ENCODE results near the gene MMP8.
A peak's percentile ranks its signal among the peaks of the same experiment; 100 is the strongest.

The MMP8 gene

DNA sequence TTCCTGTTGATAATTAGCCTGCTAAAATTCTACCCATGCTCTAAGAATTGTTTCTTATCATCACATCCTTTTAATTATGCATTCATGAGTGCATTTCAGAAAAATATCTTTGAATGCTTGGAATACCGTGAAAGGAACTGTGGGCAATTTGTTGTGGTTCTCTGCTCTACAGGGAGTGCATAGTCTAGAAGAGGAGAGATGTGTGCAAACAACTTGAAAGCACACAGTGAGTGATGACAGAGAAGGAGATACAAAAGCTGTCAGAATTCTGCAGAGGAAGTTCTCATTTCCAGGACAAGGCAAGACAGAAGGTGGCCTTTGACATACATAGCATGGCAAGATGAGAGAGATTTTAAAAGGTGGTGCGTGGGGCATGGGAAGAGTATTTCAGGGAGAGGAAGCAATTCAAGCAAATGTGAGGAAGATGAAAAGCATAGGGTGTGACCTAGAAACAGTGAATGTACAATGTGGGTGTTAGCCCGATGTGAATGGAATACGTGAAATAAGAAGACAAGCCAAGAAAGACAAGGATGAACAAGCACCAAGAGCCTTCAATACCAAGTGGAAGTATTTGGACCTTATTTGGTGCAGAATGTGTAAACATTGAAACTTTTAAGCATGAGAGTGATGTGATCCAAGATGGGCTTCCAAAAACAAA lies 5.0 kb downstream of the MMP8 start:
- no peak for DNase-seq (ENCODE audit: low spot score)

DNA sequence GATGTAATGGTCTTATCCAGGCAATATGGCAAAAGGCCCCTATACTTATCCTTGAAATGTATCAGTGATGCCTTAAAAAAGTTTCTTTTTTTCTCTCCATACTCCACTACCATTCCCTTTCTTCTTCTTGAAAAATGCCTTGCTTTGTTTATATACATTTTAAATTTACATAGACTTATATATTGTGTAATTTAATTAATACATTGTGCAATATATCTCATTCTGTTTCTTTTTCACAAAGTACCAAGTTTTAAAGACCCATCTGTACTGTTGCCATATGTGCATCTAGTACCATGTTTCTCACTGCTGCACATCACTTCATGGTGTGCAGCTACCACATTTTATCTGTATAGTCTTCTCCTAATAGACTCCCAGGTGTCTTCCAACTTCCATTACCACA lies 7.5 kb downstream of the MMP8 start:
- DNase-seq (ENCODE audit: low spot score), result no peak

DNA sequence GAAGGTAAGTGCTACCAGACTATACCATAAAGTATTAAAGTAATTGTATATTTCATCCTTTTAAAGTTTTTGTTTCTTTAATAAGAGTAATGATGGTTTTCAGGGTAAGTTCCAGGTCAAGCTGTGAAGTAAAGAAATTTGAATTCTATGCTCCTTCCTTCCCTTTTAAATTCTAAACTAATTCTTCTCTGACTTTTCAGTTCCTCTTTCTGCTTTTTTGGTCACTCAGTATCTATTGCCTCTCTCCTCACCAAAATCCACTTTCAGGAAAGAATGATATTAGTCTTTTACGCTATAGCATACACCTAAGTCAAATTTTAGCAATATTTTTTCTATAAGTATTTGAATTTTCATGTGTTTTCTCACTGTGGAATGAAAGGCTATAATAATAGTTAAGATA lies 8.2 kb downstream of the MMP8 start:
- DNase-seq (ENCODE audit: low spot score), result no peak

DNA sequence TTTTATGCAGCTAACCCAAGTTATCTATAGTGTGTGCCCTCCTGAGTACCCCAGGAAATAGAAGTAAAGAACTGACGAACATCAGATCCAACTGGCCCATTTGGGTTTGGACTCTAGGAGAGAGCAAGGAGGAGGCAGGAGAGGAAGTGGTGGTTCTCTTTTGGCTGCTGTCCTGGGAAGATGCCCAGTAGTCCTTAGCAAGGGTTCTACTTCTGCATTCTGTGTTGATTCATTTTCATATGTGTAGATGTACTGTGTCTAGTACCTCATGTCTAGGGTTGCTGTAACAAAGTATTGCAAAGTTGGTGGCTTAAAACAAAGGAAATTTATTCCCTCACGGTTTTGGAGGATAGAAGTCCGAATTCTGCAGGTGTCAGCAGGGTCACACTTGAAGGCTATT lies 12.6 kb downstream of the MMP8 start:
- DNase-seq (ENCODE audit: low spot score), result no peak

DNA sequence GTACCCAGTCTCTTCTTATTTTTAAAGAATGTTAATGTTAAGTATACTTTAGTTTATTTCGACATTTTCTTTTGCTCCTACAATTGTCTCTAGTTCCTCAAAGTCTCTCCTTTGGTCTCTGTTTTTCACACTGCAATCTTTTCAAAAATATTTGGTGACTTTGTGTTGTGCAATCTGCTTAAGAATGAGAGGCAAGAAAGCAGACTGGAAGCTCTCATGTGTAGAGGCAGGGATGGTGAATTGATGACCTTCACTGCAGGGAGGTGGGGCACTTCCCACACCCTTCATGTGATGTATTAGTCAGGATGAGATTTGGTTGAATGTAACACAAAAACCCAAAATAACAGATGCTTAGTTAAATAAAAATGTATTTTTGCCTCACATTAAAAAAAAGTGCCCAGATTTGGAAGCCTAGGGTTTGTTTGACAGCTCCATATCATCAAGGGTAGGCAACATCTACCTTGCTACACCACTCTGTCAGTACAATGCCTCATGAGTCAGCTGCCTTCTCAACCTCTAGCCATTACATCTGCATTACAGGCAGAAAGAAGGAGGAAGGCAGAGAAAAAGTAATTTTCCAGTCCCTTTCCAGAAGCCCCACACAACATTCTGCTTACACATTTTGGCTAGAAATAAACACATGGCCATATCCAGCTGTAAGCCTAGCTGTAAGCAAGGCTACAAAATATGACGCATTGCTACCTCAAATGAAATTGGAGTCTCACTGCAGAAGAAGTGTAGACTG lies 15.4 kb downstream of the MMP8 start:
- DNase-seq (ENCODE audit: low spot score), result no peak

DNA sequence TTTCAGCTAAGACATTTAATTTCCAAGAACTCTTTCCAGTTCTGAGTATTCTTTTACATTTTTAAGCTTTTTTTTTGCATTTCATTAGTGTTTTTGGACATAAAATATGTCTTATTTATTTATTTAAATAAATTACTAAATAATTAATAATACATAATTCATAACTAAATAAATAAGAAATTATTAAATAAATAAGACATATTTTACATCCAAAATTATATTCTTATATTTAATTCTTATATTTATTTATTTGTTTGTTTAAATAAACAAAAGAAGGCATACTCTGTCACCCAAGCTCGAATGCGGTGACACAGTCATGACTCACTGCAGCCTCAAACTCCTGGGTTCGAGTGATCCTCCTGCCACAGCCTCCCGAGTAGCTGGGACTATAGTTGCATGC lies 16.1 kb downstream of the MMP8 start:
- no peak for DNase-seq (ENCODE audit: low spot score)

DNA sequence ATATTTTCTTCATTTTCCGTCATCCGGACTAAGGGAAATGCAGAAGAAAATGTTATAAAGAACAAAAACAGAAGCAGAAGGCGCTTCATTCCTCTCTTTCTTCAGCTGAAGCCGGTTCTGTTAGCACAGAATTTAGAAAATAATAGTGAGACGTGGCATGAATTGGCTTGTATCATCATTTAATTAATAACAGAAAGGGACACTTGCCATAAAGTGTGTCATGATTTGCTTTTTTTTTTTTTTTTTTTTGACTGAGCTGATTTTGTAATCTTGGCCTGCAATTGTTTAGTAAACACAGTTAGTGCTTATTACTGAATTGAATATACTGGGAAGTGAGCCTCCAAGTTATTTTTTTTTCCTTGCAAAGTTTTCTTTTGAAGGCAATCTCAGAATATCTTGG lies 19.1 kb downstream of the MMP8 start, which contains the start of gene MMP27:
MMP27 (minus strand) TSS at position 144 of the 400 bp plus-strand sequence; CDS start at position 89, 55 bp downstream.
- no peak for DNase-seq (ENCODE audit: low spot score)

DNA sequence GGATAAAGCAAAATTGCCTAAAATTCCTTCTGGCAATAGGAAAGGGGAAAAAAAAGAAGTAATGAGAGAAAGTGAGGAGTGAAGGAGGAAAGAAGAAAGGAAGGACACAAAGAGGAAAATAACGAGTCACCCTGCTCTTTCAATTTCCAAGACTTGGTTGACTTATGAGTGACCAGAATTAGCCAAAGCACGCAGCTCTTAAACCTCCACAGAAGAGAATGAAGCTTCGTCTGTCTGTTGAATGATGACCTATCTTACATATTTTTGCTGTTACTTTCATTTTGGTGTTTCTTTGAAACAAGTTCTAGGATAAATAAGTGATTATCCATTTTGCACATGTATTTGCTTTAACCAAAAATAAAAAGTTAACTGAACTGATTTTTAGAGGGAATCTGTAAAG lies 19.9 kb downstream of the MMP8 start:
- no peak for DNase-seq (ENCODE audit: low spot score)

DNA sequence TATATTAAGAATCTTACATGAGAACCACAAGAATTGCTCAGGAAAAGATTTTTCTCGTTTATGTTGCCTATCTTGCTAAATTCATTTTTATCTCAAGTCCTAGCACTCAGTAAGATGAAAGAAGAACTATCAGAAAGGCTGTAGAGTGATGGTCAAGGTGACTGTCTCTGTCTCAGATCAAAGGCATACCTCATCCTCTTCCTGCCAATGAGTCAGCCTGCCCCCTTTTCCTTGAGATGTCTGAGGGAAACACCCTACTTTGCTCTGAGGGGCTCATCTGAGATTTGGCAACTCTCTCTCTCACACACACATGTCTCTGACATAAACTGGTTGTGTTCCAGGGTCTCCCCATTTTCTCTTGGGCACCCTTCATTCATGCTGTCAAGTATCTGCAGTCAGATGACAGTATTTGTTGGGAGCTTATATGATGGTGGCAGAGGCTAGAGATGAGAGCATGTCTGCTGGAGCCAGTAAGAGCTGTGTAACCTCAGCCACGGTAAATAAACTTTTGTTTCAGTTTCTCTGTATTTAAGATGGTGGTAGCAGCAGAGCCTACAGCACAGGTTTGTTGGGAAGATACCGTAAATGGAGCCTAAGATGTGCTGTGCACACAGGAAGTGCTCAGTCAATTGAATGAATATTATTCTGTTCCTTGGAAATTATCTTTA lies 20.8 kb downstream of the MMP8 start:
- DNase-seq (ENCODE audit: low spot score), result peak; percentile 7

DNA sequence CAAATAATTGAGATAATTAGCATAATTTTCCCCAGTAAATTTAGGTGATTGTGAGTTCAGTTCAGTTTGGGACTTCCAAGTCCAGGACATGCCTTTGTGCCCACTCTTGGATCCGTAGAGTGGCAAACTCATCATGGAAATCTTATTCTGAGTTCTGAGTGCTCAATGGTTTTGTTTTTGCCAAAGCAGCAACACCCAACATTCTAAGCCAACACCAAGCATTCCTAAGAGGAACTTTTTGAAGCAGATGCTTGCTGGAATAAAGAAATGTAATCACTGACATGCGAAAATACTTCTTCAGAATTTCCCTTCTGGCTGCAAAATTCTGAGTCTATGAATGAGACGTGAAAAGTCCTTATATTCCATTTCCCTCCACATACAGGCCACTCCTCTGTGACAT lies 29.6 kb downstream of the MMP8 start:
- DNase-seq (ENCODE audit: low spot score), result no peak

DNA sequence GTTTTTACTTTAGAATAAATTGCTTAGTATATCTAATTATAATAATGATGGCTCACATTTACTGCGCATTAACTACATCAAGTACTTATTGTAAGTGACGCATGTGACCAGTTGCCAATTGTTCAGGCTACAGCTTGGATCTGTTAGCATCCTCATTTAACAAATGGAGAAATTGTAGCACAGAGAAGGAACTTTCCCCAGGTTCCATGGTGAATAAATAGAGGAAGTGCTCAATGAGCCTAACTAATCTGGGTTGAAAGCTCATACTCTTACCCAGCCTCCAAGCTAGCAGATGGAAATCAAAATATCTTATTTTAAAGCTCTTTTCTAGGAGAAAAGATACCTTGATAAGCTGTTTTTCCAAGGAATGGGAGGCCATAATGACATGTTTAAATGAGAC lies 39.0 kb downstream of the MMP8 start:
- no peak for DNase-seq (ENCODE audit: low spot score)

DNA sequence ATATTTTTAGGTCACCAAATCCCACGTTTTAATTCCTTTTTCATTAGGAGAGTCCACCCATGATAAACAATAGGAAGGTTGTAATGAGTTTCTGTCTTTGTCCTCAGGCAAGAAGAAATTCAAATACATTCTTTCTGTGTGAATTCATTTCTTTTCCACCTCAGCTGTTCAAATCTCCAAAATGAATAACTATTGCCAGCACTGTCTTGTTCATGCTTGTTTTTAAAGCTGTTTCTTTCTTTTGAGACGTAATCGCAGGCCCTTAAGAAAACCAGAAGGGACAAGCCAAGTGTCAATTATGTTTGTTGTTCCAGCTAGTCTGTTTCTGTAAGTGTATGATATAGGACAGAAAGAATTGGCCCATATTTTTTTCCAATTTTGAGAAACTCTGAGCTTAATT lies 39.4 kb downstream of the MMP8 start:
- no peak for DNase-seq (ENCODE audit: low spot score)

DNA sequence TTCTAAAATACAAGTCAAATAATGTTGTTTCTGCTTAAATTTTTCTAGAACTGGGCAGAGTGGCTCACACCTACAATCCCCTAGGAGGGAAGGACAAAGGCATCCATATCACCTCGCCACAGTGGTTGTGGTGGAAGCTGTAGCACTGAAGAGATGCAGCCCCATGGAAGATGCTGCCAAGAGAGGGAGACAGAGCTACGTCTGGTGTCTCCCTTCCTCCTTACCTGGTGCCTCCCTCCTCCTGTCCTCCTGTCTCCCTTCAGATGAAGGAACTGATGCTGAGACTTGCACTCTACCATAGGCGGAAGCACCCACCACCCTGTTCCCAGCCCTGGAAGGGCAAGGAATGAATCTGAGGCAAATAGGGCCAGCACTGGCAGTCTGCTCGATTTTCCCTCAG lies 41.5 kb downstream of the MMP8 start:
- peak; percentile 11 for DNase-seq (ENCODE audit: low spot score)

DNA sequence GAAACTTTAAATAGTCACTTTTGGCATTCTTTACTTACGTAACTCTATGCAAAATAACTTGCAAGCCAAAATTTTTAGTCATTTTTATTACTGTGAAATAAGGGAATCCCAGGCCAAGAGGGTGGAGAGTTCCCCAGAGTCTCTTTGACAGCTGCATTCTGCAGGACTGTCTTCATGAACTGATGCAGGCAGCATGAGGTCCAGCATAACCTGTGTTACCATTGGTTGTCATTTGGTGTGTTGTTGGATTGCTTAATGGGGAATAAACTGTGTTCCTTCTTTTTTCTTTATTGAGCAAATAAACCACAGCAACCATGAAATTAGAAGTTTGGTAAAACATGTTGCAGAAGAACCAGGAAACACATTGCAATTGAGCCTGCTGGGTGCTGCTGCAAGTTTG lies 43.8 kb downstream of the MMP8 start:
- no peak for DNase-seq (ENCODE audit: low spot score)

DNA sequence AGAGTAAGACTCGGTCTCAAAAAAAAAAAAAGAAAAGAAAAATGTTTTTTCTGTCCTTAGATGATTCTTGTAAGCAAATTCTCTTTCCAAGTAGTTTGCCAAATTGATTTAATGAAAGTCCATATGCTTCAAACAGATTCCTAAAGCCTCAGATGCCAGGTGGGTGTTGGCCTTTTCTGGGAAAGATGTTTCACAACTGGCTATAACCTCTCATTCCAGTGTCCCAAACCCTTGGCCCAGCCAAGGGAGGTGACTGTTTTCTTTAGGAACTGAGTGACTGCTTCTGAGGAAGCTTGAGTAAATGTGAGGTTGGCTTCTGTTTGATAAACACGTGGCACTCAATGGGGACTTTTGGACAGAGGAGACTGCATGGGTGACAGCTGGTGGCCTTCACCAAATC lies 46.7 kb downstream of the MMP8 start:
- no peak for DNase-seq (ENCODE audit: low spot score)

DNA sequence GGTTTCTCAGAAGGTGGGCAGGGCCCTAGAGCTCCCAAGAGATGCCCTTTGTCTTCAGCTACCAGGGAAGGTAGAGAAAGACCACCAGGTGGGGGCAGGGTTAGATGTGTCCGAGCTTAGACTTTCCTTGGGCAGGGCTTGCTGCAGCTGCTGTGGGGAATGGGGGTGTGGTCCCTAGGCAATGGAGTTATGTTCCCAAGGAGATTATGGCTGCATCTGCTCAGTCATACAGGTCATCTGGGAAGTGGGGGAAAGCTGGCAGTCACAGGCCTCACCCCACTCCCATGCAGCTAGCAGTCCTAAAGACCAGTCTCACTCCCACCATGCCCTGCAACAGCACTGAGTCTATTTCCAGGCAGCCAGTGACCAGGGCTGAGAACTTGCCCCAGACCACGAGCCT lies 48.7 kb downstream of the MMP8 start:
- DNase-seq (ENCODE audit: low spot score), result no peak

DNA sequence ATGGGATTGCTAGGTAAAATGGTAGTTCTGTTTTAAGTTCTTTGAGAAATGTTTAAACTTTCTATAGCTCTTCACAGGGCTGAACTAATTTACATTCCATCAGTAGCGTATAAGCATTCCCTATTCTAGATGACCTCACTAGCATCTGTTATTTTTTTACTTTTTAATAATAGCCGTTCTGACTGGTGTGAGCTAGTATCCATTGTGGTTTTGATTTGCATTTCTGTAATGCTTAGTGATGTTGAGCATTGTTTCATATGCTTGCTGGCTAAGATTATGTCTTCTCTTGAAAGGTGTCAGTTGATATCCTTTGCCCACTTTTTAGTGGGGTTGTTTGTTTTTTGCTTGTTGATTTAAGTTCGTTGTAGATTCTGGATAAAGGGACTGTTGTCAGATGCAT lies 55.1 kb downstream of the MMP8 start:
- DNase-seq (ENCODE audit: low spot score), result no peak

DNA sequence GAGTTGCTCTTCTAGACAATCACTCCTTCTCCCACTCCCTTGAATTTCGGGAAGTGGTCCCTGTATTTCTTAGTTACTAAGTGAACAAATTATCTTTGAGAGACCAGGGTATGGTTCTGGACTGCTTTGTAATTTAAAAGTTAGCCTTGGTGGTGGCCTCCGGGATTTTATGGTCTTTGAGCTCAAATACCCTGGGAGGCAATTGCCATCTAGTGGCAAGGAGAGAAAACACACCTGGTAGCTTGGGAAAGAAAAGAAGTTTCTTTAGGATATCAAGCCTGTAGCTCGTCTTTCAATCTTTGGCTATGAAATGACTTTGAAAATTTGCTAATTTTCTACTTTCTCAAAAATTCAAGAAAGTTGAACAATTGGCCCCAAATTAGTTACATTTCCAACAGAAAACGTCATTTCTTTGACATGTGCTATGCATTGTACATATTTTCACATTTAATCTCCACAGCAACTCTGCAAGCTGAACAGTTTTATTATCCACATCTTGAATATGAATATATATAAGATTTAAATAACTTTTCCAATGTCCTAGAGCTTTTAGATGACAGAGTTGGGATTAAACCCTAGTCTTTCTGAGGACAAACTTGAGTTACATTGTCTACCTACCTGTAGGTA lies 58.3 kb downstream of the MMP8 start:
- DNase-seq (ENCODE audit: low spot score), result peak; percentile 63

DNA sequence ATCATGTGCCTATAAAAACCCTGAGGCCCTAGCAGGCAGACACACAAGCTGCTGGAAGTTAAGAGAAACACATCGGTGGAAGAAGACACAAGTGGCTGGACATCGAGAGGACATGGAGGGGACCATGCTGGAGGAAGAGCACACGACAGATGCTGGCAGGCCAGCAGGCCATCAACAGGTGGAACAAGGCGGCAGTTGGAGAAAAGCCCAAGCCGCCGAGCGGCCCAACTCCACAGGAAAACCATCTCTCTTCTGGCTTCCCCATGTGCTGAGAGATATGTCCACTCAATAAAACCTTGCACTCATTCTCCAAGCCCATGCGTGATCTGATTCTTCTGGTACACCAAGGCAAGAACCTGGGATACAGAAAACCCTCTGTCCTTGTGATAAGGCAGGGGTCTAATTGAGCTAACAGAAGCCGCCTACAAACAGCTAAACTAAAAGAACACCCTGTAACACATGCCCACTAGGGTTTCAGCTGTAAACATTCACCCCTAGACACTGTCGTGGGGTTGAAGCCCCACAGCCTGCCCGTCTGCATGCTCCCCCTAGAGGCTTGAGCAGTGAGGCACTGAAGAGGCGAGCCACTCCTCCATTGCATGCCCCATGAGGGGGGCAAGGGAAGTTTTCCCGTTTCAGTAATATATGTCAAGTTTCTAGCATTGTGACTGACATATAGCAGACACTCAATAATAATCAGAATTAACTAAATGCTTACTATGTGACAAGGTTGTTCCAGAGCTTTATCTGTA lies 60.6 kb downstream of the MMP8 start:
- DNase-seq (ENCODE audit: low spot score), result no peak

DNA sequence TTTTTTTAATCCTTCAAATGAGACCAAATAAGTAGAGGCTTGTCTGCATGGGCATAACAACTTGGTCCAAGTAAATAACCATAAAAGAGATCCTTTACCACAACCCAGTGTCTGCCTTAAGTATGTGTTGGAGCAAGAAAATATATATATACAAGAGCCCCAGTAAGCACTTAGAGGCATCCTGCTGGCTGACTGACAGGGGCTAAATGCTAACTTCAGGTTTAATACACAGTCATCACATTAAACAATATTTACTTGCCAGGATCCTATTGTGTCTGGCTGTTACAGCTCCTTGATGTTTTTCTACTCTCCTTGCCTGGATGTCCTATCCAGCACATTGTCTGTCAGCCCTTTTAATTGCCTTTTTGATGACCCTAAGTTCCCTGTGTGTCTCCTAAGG lies 62.1 kb downstream of the MMP8 start:
- DNase-seq (ENCODE audit: low spot score), result no peak

Measured in SW480 (cell line).